T-helper 17 cell (primary cell): ENCODE data around the gene LRP2BP. TPM values are rescaled to one million over a fixed set of nuclear protein-coding genes. Genes with fewer than 3 reads are reported as not detected.

Experiments
- ATAC-seq: fragments of 150-1000 bp; cut with Tn5 transposase; 2 replicates; pipeline ENCODE4 v1.10.0; 2021; ENCODE audit warnings: mild to moderate bottlenecking, moderate library complexity
- DNase-seq, 3 donors: peaks; one replicate each; pipeline versions ENCODE4 v3.0.0 to v3.0.0-alpha.2; 2020 to 2021
- H3K9me3 ChIP-seq: one replicate; pipeline ENCODE4 v1.7.0; 2013; ENCODE audit warnings: low read length, mild to moderate bottlenecking; ENCODE audit not compliant: control insufficient read depth, poor library complexity, severe bottlenecking
- H3K27ac Mint-ChIP-seq: one replicate; pipeline ENCODE4 v1.8.0; 2022; ENCODE audit warnings: mild to moderate bottlenecking, moderate library complexity, mixed read lengths
- H3K27me3 Mint-ChIP-seq: one replicate; pipeline ENCODE4 v1.8.0; 2022; ENCODE audit warnings: mixed read lengths
- H3K36me3 Mint-ChIP-seq: one replicate; pipeline ENCODE4 v1.8.0; 2022; ENCODE audit warnings: low read depth, mixed read lengths
- H3K4me1 Mint-ChIP-seq: one replicate; pipeline ENCODE4 v1.8.0; 2022; ENCODE audit warnings: mild to moderate bottlenecking, mixed read lengths
- H3K4me3 Mint-ChIP-seq: one replicate; pipeline ENCODE4 v1.8.0; 2022; ENCODE audit warnings: mild to moderate bottlenecking, moderate library complexity, mixed read lengths
- total RNA-seq, 4 donors: library from RNA in 2 of 4; stranded (reverse) in 2 of 4; gene quantifications; one replicate each; pipeline ENCODE4 v1.2.3 and lab custom pipeline; 2022 to 2026

The LRP2BP gene
- total RNA-seq, 2 donors from 2014 or later, result 2.1 to 3.3 TPM

GRCh38 chr4:185411849-185412248, 16.1 kb upstream of the LRP2BP start:
- Mint-ChIP-seq H3K4me3 (no peak overlapping the region), H3K4me1 (no peaks in the 10 kb centered on the region), H3K36me3 (peaks cover 7% of the 10 kb centered on the region), H3K27ac (no peak overlapping the region), H3K27me3 (no peaks in the 10 kb centered on the region)
- no peak for DNase-seq
- ATAC-seq, result no peak
- no peaks in the 10 kb centered on the region for H3K9me3 ChIP-seq

GRCh38 chr4:185408432-185408831, 12.7 kb upstream of the LRP2BP start:
- Mint-ChIP-seq H3K4me1 (no peaks in the 10 kb centered on the region), H3K27me3 (no peaks in the 10 kb centered on the region), H3K4me3 (no peak overlapping the region), H3K36me3 (peaks cover 4% of the 10 kb centered on the region), H3K27ac (peak overlapping the region; percentile 43)
- DNase-seq (no peak), ATAC-seq (no peak)
- no peaks in the 10 kb centered on the region for H3K9me3 ChIP-seq

- no peaks in the 10 kb centered on the region for H3K27me3 Mint-ChIP-seq
- ATAC-seq, result no peak
Observed at GRCh38 chr4:185405296-185405999, 9.7 kb upstream of the LRP2BP start.

GRCh38 chr4:185404031-185404430, 8.3 kb upstream of the LRP2BP start:
- H3K4me1 Mint-ChIP-seq, result no peaks in the 10 kb centered on the region
- no peaks in the 10 kb centered on the region for H3K9me3 ChIP-seq
- ATAC-seq (no peak), DNase-seq (no peak)
- H3K4me3 Mint-ChIP-seq, result no peak overlapping the region
- peak overlapping the region; percentile 37 for H3K27ac Mint-ChIP-seq
- H3K36me3 Mint-ChIP-seq, result peaks cover 2% of the 10 kb centered on the region
- H3K27me3 Mint-ChIP-seq, result no peaks in the 10 kb centered on the region

More at GRCh38 chr4:185405296-185405999, 9.7 kb upstream of the LRP2BP start:
- Mint-ChIP-seq H3K4me1 (no peaks in the 10 kb centered on the region), H3K27ac (peak overlapping the region; percentile 16), H3K4me3 (peak overlapping the region; percentile 21), H3K36me3 (peaks cover 6% of the 10 kb centered on the region)
- H3K9me3 ChIP-seq, result no peaks in the 10 kb centered on the region
- DNase-seq, result no peak

- Mint-ChIP-seq H3K36me3 (peaks cover 2% of the 10 kb centered on the region), H3K27me3 (no peaks in the 10 kb centered on the region), H3K4me1 (peaks cover 15% of the 10 kb centered on the region), H3K4me3 (no peak overlapping the region), H3K27ac (no peak overlapping the region)
- no peak for DNase-seq
- ATAC-seq, result no peak
- H3K9me3 ChIP-seq, result no peaks in the 10 kb centered on the region
Observed at GRCh38 chr4:185399466-185399865, 3.7 kb upstream of the LRP2BP start.

- no peak overlapping the region for H3K4me3 Mint-ChIP-seq
- ATAC-seq (no peak), DNase-seq (no peak)
- no peak overlapping the region for H3K27ac Mint-ChIP-seq
- no peaks in the 10 kb centered on the region for H3K9me3 ChIP-seq
- peaks cover 2% of the 10 kb centered on the region for H3K36me3 Mint-ChIP-seq
- no peaks in the 10 kb centered on the region for H3K27me3 Mint-ChIP-seq
- H3K4me1 Mint-ChIP-seq, result peaks cover 18% of the 10 kb centered on the region
Observed at GRCh38 chr4:185398618-185399017, 2.9 kb upstream of the LRP2BP start.

- peak within 1 kb of the TSS; percentile 94 for H3K27ac Mint-ChIP-seq
- H3K9me3 ChIP-seq, result no peaks in the 10 kb centered on the region
- DNase-seq (no peak), ATAC-seq (no peak)
- H3K27me3 Mint-ChIP-seq, result no peaks in the 10 kb centered on the region
- peak within 1 kb of the TSS; percentile 96 for H3K4me3 Mint-ChIP-seq
- peaks cover 2% of the 10 kb centered on the region for H3K36me3 Mint-ChIP-seq
- H3K4me1 Mint-ChIP-seq, result peaks cover 18% of the 10 kb centered on the region
Observed at GRCh38 chr4:185396724-185397385, 1.1 kb upstream of the LRP2BP start, which contains the start of gene ANKRD37. TSS of gene ANKRD37 (plus strand) at chr4:185396841. CDS start at chr4:185396924, 83 bp downstream.

GRCh38 chr4:185395956-185396723, 416 bp upstream of the LRP2BP start:
- ATAC-seq (peak; percentile 92), DNase-seq (peak; percentile 96 to 97 (median 96))
- H3K9me3 ChIP-seq, result no peaks in the 10 kb centered on the region
- Mint-ChIP-seq H3K27ac (peak overlapping the region; percentile 94), H3K27me3 (no peaks in the 10 kb centered on the region), H3K36me3 (peaks cover 1% of the 10 kb centered on the region), H3K4me3 (peak overlapping the region; percentile 96), H3K4me1 (peaks cover 18% of the 10 kb centered on the region)

- Mint-ChIP-seq H3K4me1 (peaks cover 18% of the 10 kb centered on the region), H3K27me3 (no peaks in the 10 kb centered on the region), H3K27ac (peak overlapping the region; percentile 94), H3K36me3 (no peaks in the 10 kb centered on the region), H3K4me3 (peak overlapping the region; percentile 96)
- ATAC-seq (no peak), DNase-seq (no peak)
- H3K9me3 ChIP-seq, result no peaks in the 10 kb centered on the region
Observed at GRCh38 chr4:185394568-185395237, 1.0 kb downstream of the LRP2BP start.

GRCh38 chr4:185392156-185392555, 3.6 kb downstream of the LRP2BP start:
- H3K4me1 Mint-ChIP-seq, result peaks cover 17% of the 10 kb centered on the region
- DNase-seq (no peak), ATAC-seq (no peak)
- H3K36me3 Mint-ChIP-seq, result no peaks in the 10 kb centered on the region
- no peaks in the 10 kb centered on the region for H3K27me3 Mint-ChIP-seq
- H3K27ac Mint-ChIP-seq, result peak overlapping the region; percentile 66
- H3K9me3 ChIP-seq, result no peaks in the 10 kb centered on the region
- H3K4me3 Mint-ChIP-seq, result no peak overlapping the region

- no peak for DNase-seq
- ATAC-seq, result no peak
- Mint-ChIP-seq H3K27ac (no peak overlapping the region), H3K27me3 (no peaks in the 10 kb centered on the region), H3K4me1 (peaks cover 13% of the 10 kb centered on the region), H3K36me3 (no peaks in the 10 kb centered on the region), H3K4me3 (no peak overlapping the region)
- H3K9me3 ChIP-seq, result no peaks in the 10 kb centered on the region
Observed at GRCh38 chr4:185390941-185391340, 4.8 kb downstream of the LRP2BP start.

- DNase-seq (no peak), ATAC-seq (no peak)
- H3K36me3 Mint-ChIP-seq, result no peaks in the 10 kb centered on the region
- no peak overlapping the region for H3K27ac Mint-ChIP-seq
- H3K4me1 Mint-ChIP-seq, result peaks cover 10% of the 10 kb centered on the region
- H3K27me3 Mint-ChIP-seq, result no peaks in the 10 kb centered on the region
- no peaks in the 10 kb centered on the region for H3K9me3 ChIP-seq
- H3K4me3 Mint-ChIP-seq, result no peak overlapping the region
Observed at GRCh38 chr4:185387957-185388356, 7.8 kb downstream of the LRP2BP start.

- peaks cover 10% of the 10 kb centered on the region for H3K4me1 Mint-ChIP-seq
- H3K36me3 Mint-ChIP-seq, result no peaks in the 10 kb centered on the region
- no peak for ATAC-seq
- H3K27ac Mint-ChIP-seq, result no peak overlapping the region
- H3K27me3 Mint-ChIP-seq, result no peaks in the 10 kb centered on the region
- H3K9me3 ChIP-seq, result no peaks in the 10 kb centered on the region
- no peak for DNase-seq
- no peak overlapping the region for H3K4me3 Mint-ChIP-seq
Observed at GRCh38 chr4:185384930-185385331, 10.8 kb downstream of the LRP2BP start.
